ENCODE data around the gene HNRNPA3. TPM values are rescaled to one million over a fixed set of nuclear protein-coding genes. Genes with fewer than 3 reads are reported as not detected.

The HNRNPA3 gene
- total and polyA plus RNA-seq, 10 of the 15 experiments (the other 5 are each of a cell fraction or from before 2014, with no cell fraction given), result 40.4 to 343 (median 206) TPM

- DNase-seq (ENCODE audit: low read depth, low spot score), result no peak
- Histone ChIP-seq H4K20me1 (ENCODE audit: control insufficient read depth, insufficient read depth) (no peaks in the 10 kb centered on the region), H3K9ac (ENCODE audit: control insufficient read depth, insufficient read depth, low read length) (no peak overlapping the region), H3K4me1 (ENCODE audit: control insufficient read depth, insufficient read depth, low read length) (no peaks in the 10 kb centered on the region), H3K79me2 (ENCODE audit: control insufficient read depth, insufficient read depth, low read length) (peaks cover 16% of the 10 kb centered on the region), H3K4me2 (ENCODE audit: control insufficient read depth, insufficient read depth) (no peak overlapping the region), H3K36me3 (ENCODE audit: control insufficient read depth in 2 of 2, insufficient read depth in 2 of 2, low read length in 1 of 2) (peaks cover 11 to 13% of the 10 kb centered on the region in 2 experiments), H3K27me3 (replicated peaks in 1 of 2; ENCODE audit: control insufficient read depth in 2 of 2, insufficient read depth in 2 of 2, low read length in 1 of 2) (no peaks in the 10 kb centered on the region), H3K27ac (ENCODE audit: control insufficient read depth, insufficient read depth) (no peak overlapping the region), H3K9me3 (replicated peaks; ENCODE audit: control insufficient read depth, insufficient read depth, low read length) (no peaks in the 10 kb centered on the region), H2AFZ (ENCODE audit: control insufficient read depth, low read depth, low read length) (no peak overlapping the region), H3K4me3 (no peak overlapping the region)
- intact Hi-C loops (cut with micrococcal nuclease; ENCODE audit: unreplicated experiment) (no loop called here), in situ Hi-C loops (cut with MboI) (no loop called here)
- no peak for ATAC-seq
- ChIA-PET POLR2A (interaction anchor here (0.8 to 2.4 kb wide), 4 partner anchors 18 to 61 kb away, joined by 3 to 5 read pairs (median 4); partner anchors contain the start of gene NFE2L2), CTCF (interaction anchor here (0.6 to 2.2 kb wide), 6 partner anchors 11 to 69 kb away, joined by 3 to 9 read pairs (median 4); no protein-coding TSS in a partner anchor), RAD21 (ENCODE audit: unreplicated experiment) (interaction anchor here (1.2 kb wide), 1 partner anchor 67 kb away, joined by 4 read pairs; no protein-coding TSS in a partner anchor), SMC1A (ENCODE audit: uncharacterized antibody, unreplicated experiment) (interaction anchor here (0.6 to 2.8 kb wide), 8 partner anchors 8 to 38 kb away, joined by 3 to 12 read pairs (median 4); partner anchors contain the start of gene HNRNPA3)
- no peak for TF ChIP-seq BCL3 (IDR thresholded peaks at IDR 0.05; ENCODE audit: borderline replicate concordance, insufficient read depth, low read depth, low read length, poor library complexity, severe bottlenecking)
- no peak for TF ChIP-seq HDAC2 (IDR thresholded peaks at IDR 0.05)
- no peak for TF ChIP-seq FOXK2 (IDR thresholded peaks at IDR 0.05)
- no peak for TF ChIP-seq NR2C1 (IDR thresholded peaks at IDR 0.05)
- no peak for TF ChIP-seq POU2F2 (IDR thresholded peaks at IDR 0.05; ENCODE audit: borderline replicate concordance, low read depth, low read length)
- TF ChIP-seq MTA2 (IDR thresholded peaks at IDR 0.05; ENCODE audit: low read depth), result no peak
- TF ChIP-seq E2F4 (IDR thresholded peaks at IDR 0.05; ENCODE audit: low read depth, low read length), result no peak
- no peak for TF ChIP-seq BACH1 (IDR thresholded peaks at IDR 0.05; ENCODE audit: borderline replicate concordance)
- no peak for TF ChIP-seq NKRF (conservative IDR thresholded peaks at IDR 0.05)
- no peak for TF ChIP-seq KDM1A (IDR thresholded peaks at IDR 0.05; ENCODE audit: borderline replicate concordance)
- TF ChIP-seq SREBF2 (IDR thresholded peaks at IDR 0.05; ENCODE audit: low read length), result no peak
- BruUV-seq (replicated peaks), result no TSS peak
- FAIRE-seq, result no peak
- WGBS (ENCODE audit: insufficient coverage, insufficient replicate concordance, low lambda C conversion rate, missing lambda C conversion rate), result 98% methylated on average over 8 of the region's 8 CpGs
Measured at GRCh38 chr2:177232098-177232704, 19.6 kb downstream of the HNRNPA3 start.
